Type B pancreatic cell (in vitro differentiated cells): Measurements from ENCODE around the gene WWTR1. TPM values are rescaled to one million over a fixed set of nuclear protein-coding genes. Genes with fewer than 3 reads are reported as not detected.

ENCODE experiments used
- DNase-seq: peaks from one replicate; pipeline ENCODE4 v3.0.0; 2021; ENCODE audit warnings: mixed read lengths; ENCODE audit not compliant: unreplicated experiment; ENCODE audit errors: extremely low spot score
- H3K27ac Mint-ChIP-seq: 2 replicates; pipeline ENCODE4 v1.8.0; 2021; ENCODE audit warnings: mild to moderate bottlenecking, mixed read lengths
- H3K27me3 Mint-ChIP-seq: 2 replicates; pipeline ENCODE4 v1.8.0; 2021; ENCODE audit warnings: mixed read lengths
- H3K36me3 Mint-ChIP-seq: 2 replicates; pipeline ENCODE4 v1.8.0; 2021; ENCODE audit warnings: mixed read lengths
- H3K4me1 Mint-ChIP-seq: one replicate; pipeline ENCODE4 v1.8.0; 2021; ENCODE audit warnings: mixed read lengths; ENCODE audit not compliant: unreplicated experiment
- H3K4me3 Mint-ChIP-seq: 2 replicates; pipeline ENCODE4 v1.8.0; 2021; ENCODE audit warnings: mild to moderate bottlenecking, mixed read lengths
- H3K9me3 Mint-ChIP-seq: 2 replicates; pipeline ENCODE4 v1.8.0; 2021; ENCODE audit warnings: mixed read lengths
- CTCF ChIP-seq: fragments of 200-600 bp; sonication (generic); conservative IDR thresholded peaks from 2 replicates; pipeline ENCODE4 v1.5.0; 2021; ENCODE audit warnings: antibody characterized with exemption, mild to moderate bottlenecking
- total RNA-seq: library from RNA; stranded (reverse); gene quantifications from 2 replicates; pipeline ENCODE4 v1.2.1, GENCODE V29; 2021; ENCODE audit warnings: low replicate concordance

Gene WWTR1
- total RNA-seq, 1 donor from 2014 or later: 65.0 TPM

DNA sequence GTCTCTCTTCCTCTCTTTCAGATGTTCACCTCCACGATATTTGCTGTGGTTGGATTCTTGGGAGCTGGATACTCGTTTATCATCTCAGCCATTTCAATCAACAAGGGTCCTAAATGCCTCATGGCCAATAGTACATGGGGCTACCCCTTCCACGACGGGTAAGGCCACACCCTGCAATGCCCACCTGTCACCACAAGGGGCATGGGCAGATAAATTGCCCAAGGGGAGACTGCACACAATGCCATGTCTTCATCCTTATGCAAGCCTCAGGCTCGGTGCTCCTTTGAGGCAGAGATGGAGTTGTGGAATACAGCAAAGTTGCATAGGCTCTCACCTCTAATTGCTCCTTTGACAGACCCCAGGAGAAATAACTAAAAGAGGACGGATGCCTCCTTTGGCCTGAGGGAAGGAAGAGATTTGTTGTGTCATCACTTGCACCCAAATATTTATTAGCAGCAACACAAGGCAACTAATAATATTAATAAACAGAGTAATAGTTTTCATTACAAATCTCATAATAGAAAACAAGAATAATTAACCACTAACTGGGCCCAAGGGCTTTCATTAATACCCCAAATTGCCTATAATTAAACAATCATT, 170.1 kb downstream of the WWTR1 start:
- H3K4me1 Mint-ChIP-seq: no peaks in the 10 kb centered on the region
- H3K27me3 Mint-ChIP-seq: peaks cover 4% of the 10 kb centered on the region
- H3K27ac Mint-ChIP-seq: no peak overlapping the region
- DNase-seq: no peak
- no peaks in the 10 kb centered on the region for H3K36me3 Mint-ChIP-seq
- peak; percentile 65 for TF ChIP-seq CTCF
- no peak overlapping the region for H3K4me3 Mint-ChIP-seq
- H3K9me3 Mint-ChIP-seq: peaks cover 6% of the 10 kb centered on the region

DNA sequence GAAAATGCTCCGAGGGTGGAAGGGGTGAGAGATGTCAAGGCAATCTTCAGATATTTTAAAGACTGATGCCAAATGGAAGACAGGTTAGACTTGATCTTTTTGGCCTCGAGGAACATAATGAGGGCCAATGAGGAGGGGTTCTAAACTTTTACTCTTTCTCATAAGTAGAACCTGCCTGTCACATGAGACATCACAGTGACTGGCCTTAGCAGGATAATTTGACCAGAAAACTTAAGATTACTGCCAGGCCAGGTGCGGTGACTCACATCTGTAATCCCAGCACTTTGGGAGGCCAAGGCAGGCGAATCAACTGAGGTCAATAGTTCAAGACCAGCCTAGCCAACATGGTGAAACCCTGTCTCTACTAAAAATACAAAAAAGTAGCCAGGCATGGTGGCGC, 171.1 kb downstream of the WWTR1 start:
- DNase-seq: no peak
- Mint-ChIP-seq H3K36me3 (no peaks in the 10 kb centered on the region), H3K4me3 (no peak overlapping the region), H3K9me3 (peaks cover 6% of the 10 kb centered on the region), H3K4me1 (no peaks in the 10 kb centered on the region), H3K27ac (peak overlapping the region; percentile 48), H3K27me3 (peaks cover 3% of the 10 kb centered on the region)
- no peak for TF ChIP-seq CTCF

DNA sequence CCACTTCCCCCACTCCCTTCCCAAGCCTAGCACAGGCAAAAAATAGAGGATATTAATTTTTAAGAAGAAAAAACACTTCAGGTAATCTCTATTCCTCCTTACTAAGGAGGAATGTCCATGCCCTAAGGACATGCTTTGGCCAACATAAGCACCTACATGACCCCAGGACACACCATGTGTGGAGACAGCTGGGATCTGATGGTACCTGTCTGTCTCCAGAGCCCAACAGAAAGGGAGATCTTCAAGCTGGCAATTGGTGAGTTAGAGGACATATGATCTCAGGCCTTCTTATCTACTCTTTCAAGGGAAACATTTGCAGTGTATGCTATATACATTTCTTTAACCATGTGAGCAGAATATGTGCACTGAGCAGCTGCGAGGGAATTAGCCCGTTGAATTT, 176.3 kb downstream of the WWTR1 start:
- DNase-seq: no peak
- Mint-ChIP-seq H3K4me1 (peaks cover 8% of the 10 kb centered on the region), H3K36me3 (no peaks in the 10 kb centered on the region), H3K27me3 (no peaks in the 10 kb centered on the region), H3K4me3 (no peak overlapping the region), H3K9me3 (peaks cover 4% of the 10 kb centered on the region), H3K27ac (no peak overlapping the region)
- TF ChIP-seq CTCF: no peak

DNA sequence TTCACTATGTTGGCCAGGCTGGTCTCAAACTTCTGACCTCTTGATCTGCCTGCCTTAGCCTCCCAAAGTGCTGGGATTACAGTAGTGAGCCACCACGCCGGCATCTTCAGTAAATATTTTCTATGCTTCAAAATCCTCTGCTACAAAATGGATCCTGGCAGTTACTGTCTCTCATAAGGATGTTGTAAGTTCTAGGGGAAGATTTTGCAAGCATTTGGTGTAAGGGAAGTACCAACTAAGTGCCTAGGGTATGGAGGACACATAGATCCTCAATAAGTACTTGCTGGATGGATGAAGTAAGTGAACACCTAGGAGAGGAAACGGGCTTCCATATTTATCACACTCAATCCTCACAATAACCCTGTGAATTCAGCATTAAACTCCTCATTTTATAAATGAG, 176.8 kb downstream of the WWTR1 start:
- Mint-ChIP-seq H3K27me3 (no peaks in the 10 kb centered on the region), H3K27ac (no peak overlapping the region), H3K36me3 (no peaks in the 10 kb centered on the region), H3K4me1 (peaks cover 8% of the 10 kb centered on the region), H3K9me3 (peaks cover 4% of the 10 kb centered on the region), H3K4me3 (no peak overlapping the region)
- DNase-seq: no peak
- no peak for TF ChIP-seq CTCF

DNA sequence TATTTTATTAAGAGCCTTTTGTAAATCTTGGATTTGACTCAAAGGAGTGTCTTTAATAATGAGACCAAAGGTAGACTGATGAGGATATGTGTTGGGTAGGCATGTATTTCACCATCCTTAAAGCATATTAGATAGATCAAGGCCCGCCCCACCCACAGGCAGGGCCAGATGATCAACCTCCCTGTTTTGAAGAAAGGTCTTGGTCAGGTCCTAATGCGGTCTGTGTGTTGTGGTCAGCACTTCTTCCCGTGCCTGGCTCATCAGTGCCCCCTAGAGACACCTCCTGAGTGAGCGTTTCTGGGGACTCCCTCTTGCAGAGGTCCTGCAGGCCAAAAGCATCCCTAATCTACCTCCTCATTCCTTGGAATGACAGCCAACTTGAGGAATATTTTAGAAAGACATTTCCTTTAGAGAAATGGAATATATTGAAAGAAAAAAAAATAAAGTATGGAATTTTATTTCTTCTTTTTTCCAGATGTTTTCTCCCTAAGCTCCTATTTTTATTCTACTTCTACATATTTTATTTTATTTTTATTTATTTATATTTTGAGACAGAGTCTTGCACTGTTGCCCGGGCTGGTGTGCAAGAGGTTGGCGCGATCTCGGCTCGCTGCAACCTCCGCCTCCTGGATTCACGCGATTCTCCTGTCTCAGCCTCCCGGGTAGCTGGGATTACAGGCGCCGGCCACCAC, 177.4 kb downstream of the WWTR1 start:
- Mint-ChIP-seq H3K4me3 (no peak overlapping the region), H3K27ac (peak overlapping the region; percentile 87)

More for the DNA sequence above, 177.4 kb downstream of the WWTR1 start:
- peak; percentile 82 for TF ChIP-seq CTCF
- DNase-seq: no peak
- peaks cover 4% of the 10 kb centered on the region for H3K9me3 Mint-ChIP-seq
- H3K4me1 Mint-ChIP-seq: peaks cover 12% of the 10 kb centered on the region
- no peaks in the 10 kb centered on the region for H3K27me3 Mint-ChIP-seq
- H3K36me3 Mint-ChIP-seq: no peaks in the 10 kb centered on the region
